GM18858 (cell line): ENCODE results near the gene C4orf17.
"Not testable (repeated sequence)": the region's sequence is repeated elsewhere in the genome, so short reads cannot be mapped to it uniquely, and the experiment has no call there.

ENCODE experiments used
- ATAC-seq: cut with Tn5 transposase; IDR thresholded peaks from one replicate; pipeline ENCODE4 v1.9.1; 2021; ENCODE audit not compliant: unreplicated experiment

C4orf17 gene

GRCh38 chr4:99510721-99511120 is at the start of gene C4orf17:
Gene C4orf17, plus strand, starts transcription at chr4:99511021. Its CDS starts 2,061 bp downstream, at chr4:99513082.
- no peak for ATAC-seq

- no peak for ATAC-seq
Observed at GRCh38 chr4:99461623-99462401, 49.0 kb upstream of the C4orf17 start.

- ATAC-seq, result peak; percentile 99
Observed at GRCh38 chr4:99462875-99463464, 47.9 kb upstream of the C4orf17 start.

GRCh38 chr4:99463566-99463965 is 47.3 kb upstream of the C4orf17 start:
- no peak for ATAC-seq

GRCh38 chr4:99467887-99468286 is 42.9 kb upstream of the C4orf17 start:
- ATAC-seq, result no peak

GRCh38 chr4:99468889-99469288 is 41.9 kb upstream of the C4orf17 start:
- ATAC-seq, result no peak

- no peak for ATAC-seq
Observed at GRCh38 chr4:99471349-99471748, 39.5 kb upstream of the C4orf17 start.

GRCh38 chr4:99471896-99472295 is 38.9 kb upstream of the C4orf17 start:
- no peak for ATAC-seq

- no peak for ATAC-seq
Observed at GRCh38 chr4:99473131-99473530, 37.7 kb upstream of the C4orf17 start.

GRCh38 chr4:99483636-99484035 is 27.2 kb upstream of the C4orf17 start:
- ATAC-seq, result no peak

- ATAC-seq, result no peak
Observed at GRCh38 chr4:99485212-99485611, 25.6 kb upstream of the C4orf17 start.

- not testable (repeated sequence) for ATAC-seq
Observed at GRCh38 chr4:99486648-99487047, 24.2 kb upstream of the C4orf17 start.

GRCh38 chr4:99490286-99490685 is 20.5 kb upstream of the C4orf17 start:
- ATAC-seq, result no peak

- no peak for ATAC-seq
Observed at GRCh38 chr4:99504804-99505502, 5.9 kb upstream of the C4orf17 start.

GRCh38 chr4:99506781-99507180 is 4.0 kb upstream of the C4orf17 start:
- no peak for ATAC-seq

- no peak for ATAC-seq
Observed at GRCh38 chr4:99507349-99507748, 3.5 kb upstream of the C4orf17 start.

- no peak for ATAC-seq
Observed at GRCh38 chr4:99507762-99508161, 3.1 kb upstream of the C4orf17 start.

GRCh38 chr4:99518601-99519295 is 7.9 kb downstream of the C4orf17 start:
- ATAC-seq, result no peak

- no peak for ATAC-seq
Observed at GRCh38 chr4:99529228-99529627, 18.4 kb downstream of the C4orf17 start.

- no peak for ATAC-seq
Observed at GRCh38 chr4:99529956-99530355, 19.1 kb downstream of the C4orf17 start.

GRCh38 chr4:99534699-99535098 is 23.9 kb downstream of the C4orf17 start:
- ATAC-seq, result not testable (repeated sequence)
